Endothelial cell of umbilical vein (primary cell): Measurements from ENCODE around the gene SCIN. TPM values are rescaled to one million over a fixed set of nuclear protein-coding genes. Genes with fewer than 3 reads are reported as not detected.

Source experiments
- BruUV-seq: library from RNA; stranded (reverse); fragments of 400-500 nt; replicated peaks from 2 replicates; lab custom pipeline; 2021; lab: Mats Ljungman, UMichigan
- CTCF ChIA-PET: fragments of 300-600, 350-600 bp; sonication (Branson Sonifier 250); formaldehyde crosslinking; loops from one replicate; lab custom pipeline; 2021; ENCODE audit warnings: antibody characterized with exemption, inconsistent platforms; lab: Charles Lee
- POLR2A ChIA-PET: fragments of 300-600, 350-600 bp; sonication (Branson Sonifier 250); formaldehyde crosslinking; loops from one replicate; lab custom pipeline; 2021; ENCODE audit warnings: antibody characterized with exemption, inconsistent platforms; lab: Charles Lee
- DNase-seq: peaks from one replicate; pipeline ENCODE4 v3.0.0-alpha.2; 2011; ENCODE audit warnings: low read depth, low spot score
- FAIRE-seq: peaks from 2 replicates; lab custom pipeline; 2011; peaks lifted over from hg19 to GRCh38; lab: Jason Lieb, UNC
- H2AFZ ChIP-seq: 2 replicates; pipeline ENCODE4 v1.6.0; 2012; ENCODE audit warnings: low read depth, low read length, control low read depth, inconsistent platforms
- H3K27ac ChIP-seq: 2 replicates; pipeline ENCODE4 v1.5.1; 2011; ENCODE audit warnings: low read depth, mild to moderate bottlenecking, control low read depth, low read length, moderate library complexity; ENCODE audit not compliant: insufficient read depth
- H3K27me3 ChIP-seq, 2 experiments: 2 replicates each; pipeline versions ENCODE4 v1.6.0 to v1.6.1; 2011; ENCODE audit warnings: low read length in 2 of 2, mixed read lengths in 1 of 2; ENCODE audit not compliant: control insufficient read depth in 2 of 2, insufficient read depth in 2 of 2
- H3K36me3 ChIP-seq, 2 experiments: 2 replicates in 1 of 2; 3 replicates in 1 of 2; pipeline ENCODE4 v1.5.1; 2011; ENCODE audit warnings: low read length in 2 of 2, mild to moderate bottlenecking in 1 of 2, moderate library complexity in 1 of 2; ENCODE audit not compliant: control insufficient read depth in 2 of 2, insufficient read depth in 2 of 2; ENCODE audit errors: extremely low read depth in 1 of 2
- H3K4me1 ChIP-seq: 3 replicates; pipeline ENCODE4 v1.5.1; 2011; ENCODE audit warnings: mild to moderate bottlenecking, low read length; ENCODE audit not compliant: control insufficient read depth, insufficient read depth; ENCODE audit errors: extremely low read depth
- H3K4me2 ChIP-seq: 2 replicates; pipeline ENCODE4 v1.6.1; 2011; ENCODE audit warnings: low read length, control low read depth, mixed read lengths; ENCODE audit not compliant: insufficient read depth
- H3K4me3 ChIP-seq, 3 experiments: fragments of 200-600 bp in 1 of 3; sonication (generic), shearing (Covaris generic) in 1 of 3; replicated peaks in 1 of 3; 2 replicates each; pipeline ENCODE4 v1.5.1; 2011 to 2016; ENCODE audit warnings: control low read depth in 3 of 3, low read length in 3 of 3, mild to moderate bottlenecking in 2 of 3, inconsistent platforms in 1 of 3, low read depth in 1 of 3, moderate library complexity in 1 of 3; ENCODE audit not compliant: insufficient read depth in 1 of 3
- H3K79me2 ChIP-seq: 2 replicates; pipeline ENCODE4 v1.6.0; 2012; ENCODE audit warnings: low read length, inconsistent platforms; ENCODE audit not compliant: control insufficient read depth, insufficient read depth
- H3K9ac ChIP-seq: replicated peaks from 2 replicates; pipeline ENCODE3; 2011; ENCODE audit warnings: low read length, control low read depth; ENCODE audit not compliant: insufficient read depth; ENCODE audit errors: extremely low read depth
- H3K9me1 ChIP-seq: replicated peaks from 3 replicates; pipeline ENCODE4 v1.6.0; 2011; ENCODE audit warnings: mild to moderate bottlenecking, low read length; ENCODE audit not compliant: control insufficient read depth, insufficient read depth; ENCODE audit errors: extremely low read depth
- H3K9me3 ChIP-seq: replicated peaks from 2 replicates; pipeline ENCODE4 v1.5.1; 2012; ENCODE audit warnings: low read length, inconsistent platforms; ENCODE audit not compliant: control insufficient read depth, insufficient read depth
- H4K20me1 ChIP-seq: replicated peaks from 2 replicates; pipeline ENCODE3; 2011; ENCODE audit warnings: mild to moderate bottlenecking, low read length; ENCODE audit not compliant: control insufficient read depth, insufficient read depth; ENCODE audit errors: extremely low read depth
- CTCF ChIP-seq, 2 donors: IDR thresholded peaks; 1 replicate in 1 of 2; 2 replicates in 1 of 2; pipeline ENCODE4 v1.5.1; 2011; ENCODE audit warnings: low read length in 2 of 2, mild to moderate bottlenecking in 2 of 2, moderate library complexity in 2 of 2, control low read depth in 1 of 2, inconsistent platforms in 1 of 2, low read depth in 1 of 2; ENCODE audit not compliant: insufficient read depth in 1 of 2; ENCODE audit errors: extremely low read depth in 1 of 2
- EZH2 ChIP-seq: IDR thresholded peaks from 2 replicates; pipeline ENCODE4 v1.6.1; 2012; ENCODE audit warnings: borderline replicate concordance, low read depth, mild to moderate bottlenecking, moderate library complexity, low read length, inconsistent platforms; ENCODE audit not compliant: severe bottlenecking
- FOS ChIP-seq: IDR thresholded peaks from 2 replicates; pipeline ENCODE4 v1.6.1; 2011; ENCODE audit warnings: mild to moderate bottlenecking, low read length, moderate library complexity, borderline replicate concordance; ENCODE audit not compliant: insufficient read depth
- GATA2 ChIP-seq: IDR thresholded peaks from 2 replicates; pipeline ENCODE4 v1.7.0; 2011; ENCODE audit warnings: low read depth, mild to moderate bottlenecking, moderate library complexity, mixed read lengths, low read length; ENCODE audit not compliant: insufficient read length, insufficient read depth
- JUN ChIP-seq: IDR thresholded peaks from 2 replicates; pipeline ENCODE4 v1.6.1; 2011; ENCODE audit warnings: borderline replicate concordance, low read depth; ENCODE audit not compliant: insufficient read length, insufficient read depth
- MAX ChIP-seq: IDR thresholded peaks from 2 replicates; pipeline ENCODE4 v1.6.1; 2011; ENCODE audit not compliant: insufficient read depth, insufficient read length
- MYC ChIP-seq: IDR thresholded peaks from one replicate; pipeline ENCODE4 v1.6.1; 2011; ENCODE audit warnings: mild to moderate bottlenecking, low read depth, low read length
- POLR2A ChIP-seq: IDR thresholded peaks from 2 replicates; pipeline ENCODE4 v1.6.1; 2012; ENCODE audit warnings: low read depth, mild to moderate bottlenecking, control low read depth, low read length
- POLR2AphosphoS5 ChIP-seq: IDR thresholded peaks from 2 replicates; pipeline ENCODE4 v1.6.1; 2012; ENCODE audit warnings: low read depth, mild to moderate bottlenecking, control low read depth, low read length, moderate library complexity; ENCODE audit not compliant: insufficient read depth
- dilution Hi-C: fragments of 300-500 bp; cut with MboI; formaldehyde crosslinking; loops from one replicate; pipeline ENCODE4 v1.15.0; 2019; ENCODE audit warnings: low sequenced_read_pairs; ENCODE audit not compliant: extremely low pct_ligation_motif_present
- intact Hi-C: fragments of 100-400 bp; cut with micrococcal nuclease; formaldehyde crosslinking; loops from one replicate; pipeline ENCODE4 v1.10.0; 2022
- polyA plus RNA-seq, 4 experiments: library from polyadenylated mRNA; depleted of rRNA in 3 of 4; stranded (reverse) in 3 of 4; unstranded in 1 of 4; fragments of >200 nt; gene quantifications; 2 replicates each; pipeline versions ENCODE4 v1.2.1 to v1.2.3, GENCODE V29; 2011 to 2012; ENCODE audit warnings: missing spikeins in 1 of 4
- total RNA-seq: library from RNA; stranded (reverse); gene quantifications from 2 replicates; pipeline ENCODE4 v1.2.3, GENCODE V29; 2021

The SCIN gene
- total and polyA plus RNA-seq, 2 donors (not counting 3 experiments of a cell fraction or from before 2014, with no cell fraction given): 0.07 to 0.69 TPM

- H2AFZ ChIP-seq: no peak overlapping the region
- TF ChIP-seq MAX (no peak), FOS (no peak), CTCF (IDR thresholded peaks at IDR 0.05; ENCODE audit: extremely low read depth in 1 of 2, insufficient read depth in 1 of 2, low read depth in 1 of 2, low read length in 2 of 2) (no peak), POLR2AphosphoS5 (no peak), MYC (no peak), GATA2 (no peak), JUN (no peak), POLR2A (no peak), EZH2 (no peak)
- no peak overlapping the region for H3K4me3 ChIP-seq
- no peaks in the 10 kb centered on the region for H3K36me3 ChIP-seq
- intact Hi-C loops (no loop called here), dilution Hi-C loops (no loop called here)
- H3K9ac ChIP-seq: no peak overlapping the region
- ChIA-PET CTCF (no interaction called here), POLR2A (no interaction called here)
- H3K4me2 ChIP-seq: no peak overlapping the region
- DNase-seq: no peak
- H3K9me3 ChIP-seq: no peaks in the 10 kb centered on the region
- no peak for FAIRE-seq
- H3K4me1 ChIP-seq: no peaks in the 10 kb centered on the region
- BruUV-seq: no TSS peak
- no peaks in the 10 kb centered on the region for H3K27me3 ChIP-seq
- H4K20me1 ChIP-seq: no peaks in the 10 kb centered on the region
- no peaks in the 10 kb centered on the region for H3K9me1 ChIP-seq
- H3K27ac ChIP-seq: no peak overlapping the region
- no peaks in the 10 kb centered on the region for H3K79me2 ChIP-seq
These were observed 30.9 kb downstream of the SCIN start for GRCh38 chr7:12601302-12601869.
